ENCODE measurements around the gene SLC38A4.
"Not testable (repeated sequence)": the region's sequence is repeated elsewhere in the genome, so short reads cannot be mapped to it uniquely, and the experiment has no call there.

Gene SLC38A4

DNA sequence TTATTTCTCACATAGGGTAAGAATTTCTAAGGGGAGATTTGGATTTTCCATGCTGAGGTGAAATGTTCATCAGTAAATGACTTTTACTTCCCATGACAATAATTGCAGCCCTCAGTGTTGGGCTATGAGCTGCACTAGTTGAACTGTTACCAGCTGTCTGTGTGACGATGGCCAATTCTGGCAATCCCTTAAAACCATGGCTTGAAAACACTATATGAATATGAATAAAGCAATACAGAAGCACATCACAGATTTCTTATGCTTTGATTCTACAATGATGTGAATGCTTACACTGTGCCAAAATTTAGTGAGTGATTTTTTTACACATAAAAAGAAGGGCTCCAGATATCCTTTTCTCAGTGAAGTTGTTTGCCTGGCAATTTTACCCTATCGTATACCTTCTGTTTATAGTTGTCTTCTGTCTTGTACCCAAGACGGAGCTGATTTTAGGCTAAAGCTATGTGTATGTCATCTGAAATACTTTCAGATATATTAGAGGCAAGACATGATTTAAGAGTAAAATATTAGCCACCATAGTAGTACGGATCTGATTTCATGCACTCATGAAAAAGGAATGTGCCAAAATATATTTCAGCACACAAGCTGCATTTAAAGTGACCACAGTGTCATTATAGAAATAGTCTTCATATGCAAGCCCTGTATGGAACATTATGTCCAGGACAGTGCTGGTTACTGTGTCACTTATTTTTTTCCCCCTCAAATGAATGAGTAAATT, 52.0 kb downstream of the SLC38A4 start:
- DNase-seq, result no peak

GRCh38 chr12:46771268-46771827, 54.4 kb downstream of the SLC38A4 start:
- no peak for DNase-seq

DNA sequence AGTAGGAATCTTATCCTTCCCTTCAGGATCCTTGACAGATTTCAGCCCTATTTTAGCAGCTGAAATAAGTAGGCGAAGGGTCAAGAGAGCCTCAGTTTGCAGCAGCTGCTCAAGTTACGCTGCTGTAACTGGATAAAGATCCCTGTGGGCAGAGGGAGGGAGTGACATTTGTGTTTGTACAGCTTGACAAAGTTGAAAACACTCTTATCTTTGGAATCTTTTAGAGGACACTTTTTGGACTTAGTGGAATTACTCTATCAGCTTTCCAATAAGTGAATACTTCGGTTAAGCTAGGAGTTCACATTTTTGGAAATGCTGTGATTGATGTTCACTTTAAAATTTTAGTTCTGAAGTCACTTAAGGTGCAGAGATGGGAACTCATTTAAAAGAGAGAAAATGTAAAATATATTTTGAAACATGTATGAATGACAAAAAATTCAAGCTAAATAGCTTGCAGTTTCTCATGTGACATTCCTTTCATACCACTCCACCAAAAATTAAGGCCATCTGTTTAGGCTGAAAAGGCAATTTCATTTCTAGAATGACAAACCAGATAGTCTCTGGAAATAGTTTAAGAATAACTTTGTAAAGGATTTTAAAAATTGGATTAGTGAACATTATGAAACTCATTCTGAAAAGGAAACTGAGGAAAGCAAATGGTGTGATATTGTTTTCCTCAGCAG, 55.2 kb downstream of the SLC38A4 start:
- DNase-seq, result no peak

GRCh38 chr12:46764005-46764404, 61.8 kb downstream of the SLC38A4 start:
- no peak for DNase-seq

GRCh38 chr12:46763230-46763629, 62.6 kb downstream of the SLC38A4 start:
- no peak for DNase-seq

DNA sequence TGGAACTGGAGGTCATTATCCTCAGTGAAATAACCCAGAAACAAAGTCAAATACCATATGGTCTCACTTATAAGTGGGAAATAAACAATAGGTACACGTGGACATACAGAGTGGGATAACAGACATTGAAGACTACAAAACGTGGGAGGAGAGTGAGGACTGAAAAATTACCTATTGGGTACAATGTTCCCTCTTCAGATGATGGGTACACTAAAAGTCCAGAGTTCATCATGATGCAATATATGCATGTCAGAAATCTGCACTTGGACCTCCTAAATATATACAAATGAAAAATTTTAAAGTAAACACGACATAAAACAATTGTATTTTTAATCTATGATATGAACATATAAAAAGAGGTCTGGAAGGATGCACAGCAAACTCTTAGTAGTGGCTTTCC, 71.2 kb downstream of the SLC38A4 start:
- DNase-seq, result no peak

- DNase-seq, result no peak
These were observed 73.4 kb downstream of the SLC38A4 start for GRCh38 chr12:46752396-46752795.

DNA sequence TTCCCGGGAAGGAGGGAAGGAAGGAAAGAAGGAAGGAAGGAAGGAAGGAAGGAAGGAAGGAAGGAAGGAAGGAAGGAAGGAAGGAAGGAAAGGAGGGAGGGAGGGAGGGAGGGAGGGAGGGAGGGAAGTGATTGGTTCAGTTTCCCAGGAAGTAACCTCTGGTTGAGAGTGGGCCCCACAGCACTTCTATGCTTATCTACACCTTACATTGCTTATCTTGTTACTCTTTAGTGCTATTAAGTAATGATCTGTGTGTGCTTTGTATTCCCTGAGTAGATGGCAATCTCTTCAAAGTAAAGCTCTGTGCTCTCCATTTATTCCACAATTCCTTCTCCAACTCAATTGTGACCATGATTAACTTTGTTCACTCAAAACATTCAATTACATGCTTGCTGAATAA, 74.6 kb downstream of the SLC38A4 start:
- no peak for DNase-seq

DNA sequence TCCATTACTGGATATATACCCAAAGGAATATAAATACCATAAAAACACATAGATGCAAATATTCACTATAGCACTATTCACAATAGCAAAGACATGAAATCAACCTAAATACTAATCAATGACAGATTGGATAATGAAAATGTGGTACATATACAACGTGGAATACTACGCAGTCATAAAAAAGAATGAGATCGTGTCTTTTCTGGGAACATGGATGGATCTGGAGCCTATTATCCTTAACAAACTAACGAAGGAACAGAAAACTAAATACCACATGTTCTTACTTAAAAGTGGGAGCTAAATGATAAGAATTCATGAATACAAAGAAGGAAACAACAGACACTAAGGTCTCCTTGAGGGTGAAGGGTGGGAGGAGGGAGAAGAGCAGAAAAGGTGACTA, 76.5 kb downstream of the SLC38A4 start:
- DNase-seq, result no peak

DNA sequence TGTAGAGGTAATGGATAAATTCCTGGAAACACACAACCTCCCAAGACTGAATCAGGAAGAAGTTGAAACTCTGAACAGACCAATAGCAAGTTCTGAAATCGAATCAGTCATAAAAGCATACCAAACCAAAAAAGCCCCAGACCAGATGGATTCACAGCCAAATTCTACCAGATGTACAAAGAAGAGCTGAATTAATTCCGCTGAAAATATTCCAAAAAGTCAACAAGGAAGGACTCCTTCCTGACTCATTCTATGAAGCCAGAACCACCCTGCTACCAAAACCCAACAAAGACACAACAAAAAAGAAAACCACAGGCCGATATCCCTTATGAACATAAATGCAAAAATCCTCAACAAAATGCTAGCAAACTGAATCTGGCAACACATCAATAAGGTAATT, 81.5 kb downstream of the SLC38A4 start:
- no peak for DNase-seq

DNA sequence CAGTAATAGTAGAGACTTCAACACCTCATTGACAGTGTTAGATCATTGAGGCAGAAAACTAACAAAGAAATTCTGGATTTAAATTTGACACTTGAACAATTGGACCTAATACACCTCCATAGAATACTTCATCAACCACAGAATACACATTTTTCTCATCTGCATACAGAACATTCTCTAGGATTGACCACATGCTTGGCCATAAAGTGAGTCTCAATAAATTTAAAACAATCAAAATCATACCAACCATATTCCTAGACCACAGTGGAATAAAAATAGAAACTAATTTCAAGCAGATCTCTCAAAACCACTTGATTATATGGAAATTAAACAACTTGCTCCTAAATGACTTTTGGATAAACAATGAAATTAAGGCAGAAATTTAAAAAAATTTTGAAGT, 82.3 kb downstream of the SLC38A4 start:
- no peak for DNase-seq

GRCh38 chr12:46742271-46742670, 83.5 kb downstream of the SLC38A4 start:
- not testable (repeated sequence) for DNase-seq

DNA sequence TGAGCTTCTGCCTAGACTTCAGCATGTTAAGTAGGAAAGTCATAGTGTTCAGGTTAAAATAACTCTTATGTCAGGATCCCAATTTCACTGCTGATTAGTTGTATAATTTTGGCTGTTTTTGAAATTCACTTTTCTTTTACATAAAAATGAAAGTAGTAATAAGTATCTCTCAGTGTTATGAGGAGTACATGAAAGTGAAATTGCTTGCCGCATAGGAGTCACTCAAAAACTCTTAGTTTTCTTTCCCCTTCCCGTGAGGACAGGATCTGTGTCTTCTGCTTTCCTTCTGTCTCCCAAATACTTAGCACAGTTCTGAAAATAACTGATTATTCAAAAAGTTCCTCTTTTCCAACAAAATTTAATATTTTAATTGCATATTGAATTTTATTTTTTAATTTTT, 100.5 kb downstream of the SLC38A4 start:
- no peak for DNase-seq

DNA sequence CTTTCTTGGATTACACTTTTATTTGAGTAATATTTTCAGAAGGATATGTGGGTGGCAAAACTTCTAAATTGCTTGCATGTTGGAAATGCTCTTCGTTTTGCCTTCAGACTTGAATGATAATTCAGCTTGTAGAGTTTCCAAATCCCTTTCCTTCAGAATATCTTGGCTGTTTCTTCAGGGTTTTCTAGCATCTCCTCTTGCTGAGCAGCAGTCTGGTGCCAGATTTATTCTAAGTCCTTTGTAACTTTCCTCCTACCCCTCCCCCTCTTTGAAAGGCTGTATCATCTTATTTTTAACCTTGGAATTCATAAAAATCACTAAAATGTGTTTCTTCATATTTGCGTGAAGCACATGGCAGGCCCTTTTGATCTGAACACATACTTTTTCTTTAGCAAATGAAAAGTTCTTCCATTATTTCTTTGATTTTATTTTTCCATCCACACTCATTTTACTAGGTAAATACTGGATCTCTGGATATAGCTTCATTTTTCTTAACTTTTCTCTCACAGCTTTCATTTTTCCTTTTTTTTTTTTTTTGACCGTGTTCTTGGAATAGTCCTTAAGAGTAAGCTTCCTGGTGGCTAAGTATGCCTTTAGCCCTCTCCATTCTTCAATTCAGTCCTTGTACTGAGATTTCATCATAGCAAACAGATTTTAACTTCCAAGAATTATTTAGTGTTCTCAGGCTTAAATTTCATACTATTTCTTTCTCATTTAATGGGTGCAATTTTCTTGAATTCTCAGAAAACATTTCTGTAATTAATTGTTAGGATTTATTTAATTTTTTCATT, 102.0 kb downstream of the SLC38A4 start:
- DNase-seq, result no peak

DNA sequence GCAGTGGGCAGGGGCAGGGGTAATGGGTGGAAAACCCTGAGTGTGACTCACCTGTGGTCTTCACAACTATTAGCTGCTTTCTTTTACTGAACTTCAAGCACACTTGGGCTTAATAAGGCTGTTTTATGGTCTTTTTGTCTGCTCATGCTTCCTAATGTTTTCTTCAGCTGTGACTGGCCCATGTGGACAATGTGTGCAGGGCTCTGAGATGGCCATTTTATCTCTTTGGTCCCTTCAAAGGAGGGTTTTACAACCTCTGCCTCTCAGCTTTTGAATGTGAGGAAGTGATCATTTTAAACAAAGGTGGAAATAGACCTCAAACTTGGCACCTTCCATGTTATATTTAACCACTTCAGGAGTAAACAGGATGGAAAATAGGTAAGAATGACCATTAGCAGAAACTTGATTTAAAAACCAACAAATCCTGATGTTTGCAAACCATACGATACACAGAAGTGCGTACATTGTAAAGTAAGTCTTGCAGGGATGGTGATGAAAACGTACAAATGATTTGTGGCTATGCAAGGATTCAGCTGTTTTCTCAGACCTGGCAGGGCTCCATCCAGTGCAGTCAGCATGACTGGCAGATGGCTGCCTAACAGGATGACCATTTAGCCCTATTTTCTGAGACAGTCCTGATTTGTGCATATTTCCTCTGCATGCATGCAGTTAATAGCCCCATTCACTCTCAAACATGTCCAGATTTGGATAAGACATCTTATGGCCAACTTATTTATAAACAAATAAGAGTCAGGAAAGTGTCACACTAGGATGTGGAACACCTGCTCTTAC, 103.2 kb downstream of the SLC38A4 start:
- no peak for DNase-seq

DNA sequence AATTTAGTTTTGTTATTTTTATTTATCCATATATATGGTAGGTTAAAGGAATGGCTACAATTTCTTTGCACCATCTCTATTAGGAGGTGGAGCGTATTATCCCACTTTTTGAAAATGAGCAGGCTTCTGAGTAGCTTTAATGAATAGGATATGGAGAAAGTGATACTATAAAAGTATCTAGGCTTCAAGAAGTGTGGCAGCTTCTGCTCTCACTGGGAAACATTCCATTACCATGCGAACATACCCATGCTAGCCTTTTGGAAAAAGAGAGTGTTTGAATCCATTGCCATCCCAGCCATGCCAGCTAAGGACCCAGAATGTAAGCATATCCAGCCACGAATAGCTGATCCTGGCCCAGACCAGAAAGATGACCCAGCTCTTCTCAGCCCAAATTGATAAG, 107.3 kb downstream of the SLC38A4 start:
- DNase-seq, result no peak

DNA sequence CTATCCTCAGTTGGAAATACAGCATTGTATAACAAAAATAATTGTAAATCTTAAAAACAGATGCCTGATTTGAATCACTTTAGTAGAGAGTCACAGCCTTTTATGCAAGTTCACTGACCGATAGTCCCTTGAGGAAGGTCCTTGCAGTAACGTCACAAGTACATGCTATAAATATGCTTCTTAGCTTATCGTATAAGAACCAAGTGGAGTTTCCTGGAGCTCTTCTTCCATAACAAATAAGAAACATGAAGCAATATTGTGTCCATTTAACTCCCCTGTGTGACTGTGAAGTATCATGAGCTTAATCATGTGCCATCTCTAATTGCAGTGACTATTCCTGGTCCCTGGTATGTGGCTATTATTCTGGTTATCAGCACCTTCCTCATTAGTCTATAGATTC, 107.9 kb downstream of the SLC38A4 start:
- no peak for DNase-seq

GRCh38 chr12:46717159-46717558, 108.6 kb downstream of the SLC38A4 start:
- no peak for DNase-seq
